WTC11 (cell line): Measurements from ENCODE around the gene ANXA11. TPM values are rescaled to one million over a fixed set of nuclear protein-coding genes. Genes with fewer than 3 reads are reported as not detected.

Source experiments
- ATAC-seq: fragments of 200-7000 bp; cut with Tn5 transposase; 2 replicates; pipeline ENCODE4 v1.10.0; 2021; ENCODE audit warnings: mild to moderate bottlenecking, moderate library complexity
- CTCF ChIA-PET: fragments of 300-600 bp; sonication (Branson Sonifier 250); formaldehyde crosslinking; loops from one replicate; lab custom pipeline; 2021; ENCODE audit warnings: antibody characterized with exemption; lab: Charles Lee
- POLR2A ChIA-PET: fragments of 350-600 bp; sonication (Branson Sonifier 250); formaldehyde crosslinking; loops from one replicate; lab custom pipeline; 2021; ENCODE audit warnings: antibody characterized with exemption; lab: Charles Lee
- DNase-seq: peaks from one replicate; pipeline ENCODE4 v3.0.0; 2021; ENCODE audit warnings: low spot score
- H3K27ac Mint-ChIP-seq: 2 replicates; pipeline ENCODE4 v1.8.0; 2021; ENCODE audit warnings: mixed read lengths
- H3K27me3 Mint-ChIP-seq: 2 replicates; pipeline ENCODE4 v1.8.0; 2021; ENCODE audit warnings: low read depth, mild to moderate bottlenecking, moderate library complexity, mixed read lengths
- H3K36me3 Mint-ChIP-seq: 2 replicates; pipeline ENCODE4 v1.8.0; 2021; ENCODE audit warnings: mixed read lengths
- H3K4me1 Mint-ChIP-seq: 2 replicates; pipeline ENCODE4 v1.8.0; 2022; ENCODE audit warnings: mixed read lengths
- H3K4me3 Mint-ChIP-seq: 2 replicates; pipeline ENCODE4 v1.8.0; 2021; ENCODE audit warnings: mild to moderate bottlenecking, moderate library complexity, mixed read lengths
- H3K9me3 Mint-ChIP-seq: 2 replicates; pipeline ENCODE4 v1.8.0; 2021; ENCODE audit warnings: mixed read lengths
- CREM ChIP-seq: sonication (generic); formaldehyde crosslinking; IDR thresholded peaks from 2 replicates; pipeline ENCODE4 v1.8.1; 2022; ENCODE audit warnings: mild to moderate bottlenecking, missing genetic modification reagents, moderate library complexity
- EMX1 ChIP-seq: fragments of 250-450 bp; sonication (Bioruptor Pico); IDR thresholded peaks from 2 replicates; pipeline ENCODE4 v1.8.0; 2021; ENCODE audit warnings: mild to moderate bottlenecking
- ETV6 ChIP-seq: sonication (generic); formaldehyde crosslinking; IDR thresholded peaks from 2 replicates; pipeline ENCODE4 v1.8.1; 2022; ENCODE audit warnings: mild to moderate bottlenecking, missing genetic modification reagents
- GABPB1 ChIP-seq: sonication (generic); formaldehyde crosslinking; IDR thresholded peaks from 2 replicates; pipeline ENCODE4 v1.8.1; 2023; ENCODE audit warnings: mild to moderate bottlenecking, missing genetic modification reagents
- HMGA2 ChIP-seq: fragments of 250-450 bp; sonication (Bioruptor Pico); IDR thresholded peaks from 2 replicates; pipeline ENCODE4 v1.4.0; 2021; ENCODE audit warnings: mild to moderate bottlenecking, moderate library complexity
- MYBL2 ChIP-seq: sonication (generic); formaldehyde crosslinking; IDR thresholded peaks from 2 replicates; pipeline ENCODE4 v1.8.1; 2023; ENCODE audit warnings: mild to moderate bottlenecking, moderate library complexity, missing genetic modification reagents
- NFATC4 ChIP-seq: fragments of 250-450 bp; sonication (Bioruptor Pico); IDR thresholded peaks from 2 replicates; pipeline ENCODE4 v1.9.0; 2021; ENCODE audit warnings: mild to moderate bottlenecking
- NR2C2 ChIP-seq: sonication (generic); formaldehyde crosslinking; IDR thresholded peaks from 2 replicates; pipeline ENCODE4 v1.8.0; 2022; ENCODE audit warnings: mild to moderate bottlenecking, missing genetic modification reagents
- RELA ChIP-seq: sonication (generic); formaldehyde crosslinking; IDR thresholded peaks from 2 replicates; pipeline ENCODE4 v1.8.1; 2022; ENCODE audit warnings: missing genetic modification reagents, mild to moderate bottlenecking, borderline replicate concordance
- RORB ChIP-seq: fragments of 250-450 bp; sonication (Bioruptor Pico); IDR thresholded peaks from 2 replicates; pipeline ENCODE4 v1.9.0; 2021; ENCODE audit warnings: mild to moderate bottlenecking
- SOX15 ChIP-seq: fragments of 250-450 bp; sonication (Bioruptor Pico); IDR thresholded peaks from 2 replicates; pipeline ENCODE4 v1.9.0; 2021; ENCODE audit warnings: mild to moderate bottlenecking
- TCF7 ChIP-seq: sonication (generic); formaldehyde crosslinking; IDR thresholded peaks from 2 replicates; pipeline ENCODE4 v1.8.0; 2022; ENCODE audit warnings: mild to moderate bottlenecking, low read depth, missing genetic modification reagents, moderate library complexity
- ZNF138 ChIP-seq: sonication (generic); formaldehyde crosslinking; conservative IDR thresholded peaks from 2 replicates; pipeline ENCODE4 v1.8.1; 2022; ENCODE audit warnings: mild to moderate bottlenecking, moderate library complexity, missing genetic modification reagents
- ZNF232 ChIP-seq: sonication (generic); formaldehyde crosslinking; IDR thresholded peaks from 2 replicates; pipeline ENCODE4 v1.8.0; 2022; ENCODE audit warnings: mild to moderate bottlenecking, missing genetic modification reagents
- ZNF396 ChIP-seq: fragments of 250-450 bp; sonication (Bioruptor Pico); IDR thresholded peaks from 2 replicates; pipeline ENCODE4 v1.8.0; 2021; ENCODE audit warnings: mild to moderate bottlenecking, moderate library complexity, borderline replicate concordance
- ZNF671 ChIP-seq: fragments of 250-450 bp; sonication (Bioruptor Pico); IDR thresholded peaks from 2 replicates; pipeline ENCODE4 v1.8.0; 2021; ENCODE audit warnings: mild to moderate bottlenecking
- total RNA-seq: library from RNA; stranded (reverse); gene quantifications from 3 replicates; pipeline ENCODE4 v1.2.3, GENCODE V29; 2021
- TF ChIP-seq, protein P1 (sequence below): sonication (generic); formaldehyde crosslinking; conservative IDR thresholded peaks from 2 replicates; pipeline ENCODE4 v1.8.1; 2023; ENCODE audit warnings: mild to moderate bottlenecking, low read depth, missing genetic modification reagents, moderate library complexity
- TF ChIP-seq, protein P2 (sequence below): sonication (generic); formaldehyde crosslinking; IDR thresholded peaks from 2 replicates; pipeline ENCODE4 v1.8.0; 2022; ENCODE audit warnings: mild to moderate bottlenecking, missing genetic modification reagents
- TF ChIP-seq, protein P3 (sequence below): sonication (generic); formaldehyde crosslinking; IDR thresholded peaks from 2 replicates; pipeline ENCODE4 v1.8.1; 2023; ENCODE audit warnings: mild to moderate bottlenecking, missing genetic modification reagents
- TF ChIP-seq, protein P4 (sequence below): sonication (generic); formaldehyde crosslinking; IDR thresholded peaks from 2 replicates; pipeline ENCODE4 v1.8.1; 2023; ENCODE audit warnings: mild to moderate bottlenecking, moderate library complexity, missing genetic modification reagents
- TF ChIP-seq, protein P5 (sequence below): sonication (generic); formaldehyde crosslinking; IDR thresholded peaks from 2 replicates; pipeline ENCODE4 v1.8.1; 2022; ENCODE audit warnings: mild to moderate bottlenecking, moderate library complexity, missing genetic modification reagents
- TF ChIP-seq, protein P6 (sequence below): sonication (generic); formaldehyde crosslinking; IDR thresholded peaks from 2 replicates; pipeline ENCODE4 v1.8.0; 2023; ENCODE audit warnings: missing genetic modification reagents, mild to moderate bottlenecking, borderline replicate concordance
- TF ChIP-seq, protein P7 (sequence below): sonication (generic); formaldehyde crosslinking; IDR thresholded peaks from 2 replicates; pipeline ENCODE4 v1.8.0; 2023; ENCODE audit warnings: mild to moderate bottlenecking, missing genetic modification reagents

ANXA11 gene
- total RNA-seq, 1 experiment from 2014 or later: 83.3 TPM

DNA sequence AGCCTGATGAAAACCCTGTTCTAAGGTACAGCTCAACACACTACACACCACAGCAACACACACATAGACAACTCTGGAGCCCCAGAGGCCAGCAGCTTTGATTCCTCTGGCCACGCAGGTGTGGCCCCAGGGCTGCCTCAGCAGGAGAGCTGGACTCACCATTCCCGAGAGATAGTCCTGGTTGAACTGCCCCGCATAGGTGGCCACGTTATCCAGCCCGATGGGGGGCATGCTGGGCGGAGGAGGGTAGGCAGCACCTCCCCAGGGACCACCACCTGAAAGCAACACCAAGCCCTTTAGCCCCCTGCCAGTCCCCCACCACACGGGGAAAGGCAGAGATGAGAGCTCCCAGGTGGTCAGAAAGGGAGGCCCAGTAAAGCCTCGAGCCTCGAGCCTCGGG lies 34.7 kb downstream of the ANXA11 start (continued):
- TF ChIP-seq, protein P1, sequence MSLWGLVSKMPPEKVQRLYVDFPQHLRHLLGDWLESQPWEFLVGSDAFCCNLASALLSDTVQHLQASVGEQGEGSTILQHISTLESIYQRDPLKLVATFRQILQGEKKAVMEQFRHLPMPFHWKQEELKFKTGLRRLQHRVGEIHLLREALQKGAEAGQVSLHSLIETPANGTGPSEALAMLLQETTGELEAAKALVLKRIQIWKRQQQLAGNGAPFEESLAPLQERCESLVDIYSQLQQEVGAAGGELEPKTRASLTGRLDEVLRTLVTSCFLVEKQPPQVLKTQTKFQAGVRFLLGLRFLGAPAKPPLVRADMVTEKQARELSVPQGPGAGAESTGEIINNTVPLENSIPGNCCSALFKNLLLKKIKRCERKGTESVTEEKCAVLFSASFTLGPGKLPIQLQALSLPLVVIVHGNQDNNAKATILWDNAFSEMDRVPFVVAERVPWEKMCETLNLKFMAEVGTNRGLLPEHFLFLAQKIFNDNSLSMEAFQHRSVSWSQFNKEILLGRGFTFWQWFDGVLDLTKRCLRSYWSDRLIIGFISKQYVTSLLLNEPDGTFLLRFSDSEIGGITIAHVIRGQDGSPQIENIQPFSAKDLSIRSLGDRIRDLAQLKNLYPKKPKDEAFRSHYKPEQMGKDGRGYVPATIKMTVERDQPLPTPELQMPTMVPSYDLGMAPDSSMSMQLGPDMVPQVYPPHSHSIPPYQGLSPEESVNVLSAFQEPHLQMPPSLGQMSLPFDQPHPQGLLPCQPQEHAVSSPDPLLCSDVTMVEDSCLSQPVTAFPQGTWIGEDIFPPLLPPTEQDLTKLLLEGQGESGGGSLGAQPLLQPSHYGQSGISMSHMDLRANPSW: no peak
- TF ChIP-seq, protein P2, sequence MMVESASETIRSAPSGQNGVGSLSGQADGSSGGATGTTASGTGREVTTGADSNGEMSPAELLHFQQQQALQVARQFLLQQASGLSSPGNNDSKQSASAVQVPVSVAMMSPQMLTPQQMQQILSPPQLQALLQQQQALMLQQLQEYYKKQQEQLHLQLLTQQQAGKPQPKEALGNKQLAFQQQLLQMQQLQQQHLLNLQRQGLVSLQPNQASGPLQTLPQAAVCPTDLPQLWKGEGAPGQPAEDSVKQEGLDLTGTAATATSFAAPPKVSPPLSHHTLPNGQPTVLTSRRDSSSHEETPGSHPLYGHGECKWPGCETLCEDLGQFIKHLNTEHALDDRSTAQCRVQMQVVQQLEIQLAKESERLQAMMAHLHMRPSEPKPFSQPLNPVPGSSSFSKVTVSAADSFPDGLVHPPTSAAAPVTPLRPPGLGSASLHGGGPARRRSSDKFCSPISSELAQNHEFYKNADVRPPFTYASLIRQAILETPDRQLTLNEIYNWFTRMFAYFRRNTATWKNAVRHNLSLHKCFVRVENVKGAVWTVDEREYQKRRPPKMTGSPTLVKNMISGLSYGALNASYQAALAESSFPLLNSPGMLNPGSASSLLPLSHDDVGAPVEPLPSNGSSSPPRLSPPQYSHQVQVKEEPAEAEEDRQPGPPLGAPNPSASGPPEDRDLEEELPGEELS (CRISPR knock-in tag): no peak
- TF ChIP-seq ZNF138 (no peak), ZNF232 (CRISPR knock-in tag) (no peak), TCF7 (CRISPR knock-in tag) (no peak), EMX1 (CRISPR knock-in tag) (no peak), RORB (no peak)
- TF ChIP-seq, protein P3, sequence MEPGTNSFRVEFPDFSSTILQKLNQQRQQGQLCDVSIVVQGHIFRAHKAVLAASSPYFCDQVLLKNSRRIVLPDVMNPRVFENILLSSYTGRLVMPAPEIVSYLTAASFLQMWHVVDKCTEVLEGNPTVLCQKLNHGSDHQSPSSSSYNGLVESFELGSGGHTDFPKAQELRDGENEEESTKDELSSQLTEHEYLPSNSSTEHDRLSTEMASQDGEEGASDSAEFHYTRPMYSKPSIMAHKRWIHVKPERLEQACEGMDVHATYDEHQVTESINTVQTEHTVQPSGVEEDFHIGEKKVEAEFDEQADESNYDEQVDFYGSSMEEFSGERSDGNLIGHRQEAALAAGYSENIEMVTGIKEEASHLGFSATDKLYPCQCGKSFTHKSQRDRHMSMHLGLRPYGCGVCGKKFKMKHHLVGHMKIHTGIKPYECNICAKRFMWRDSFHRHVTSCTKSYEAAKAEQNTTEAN (CRISPR knock-in tag): no peak

DNA sequence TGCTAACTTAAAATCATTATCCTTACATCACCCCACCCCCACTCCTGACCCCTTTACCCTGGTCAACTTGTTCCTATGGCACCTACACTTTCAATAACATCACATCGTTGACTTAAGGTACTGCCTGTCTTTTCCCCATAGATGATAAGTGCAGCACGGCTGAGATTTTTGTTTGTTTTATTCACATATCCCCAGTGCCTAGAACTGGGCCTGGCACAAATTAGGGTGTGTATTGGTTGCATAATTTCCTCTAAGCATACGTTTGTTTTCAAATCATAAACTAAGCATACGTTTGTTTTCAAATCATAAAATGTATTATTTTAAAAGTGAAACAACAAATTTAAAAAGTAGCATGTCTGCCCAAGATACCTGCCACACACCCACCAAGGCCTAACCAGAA lies 35.3 kb downstream of the ANXA11 start:
- Mint-ChIP-seq H3K9me3 (no peaks in the 10 kb centered on the region), H3K4me3 (no peak overlapping the region), H3K36me3 (peaks cover 10% of the 10 kb centered on the region; the same call in 1 of the 2 replicates), H3K27ac (peak overlapping the region; percentile 11; the same call in 1 of the 2 replicates), H3K4me1 (peaks cover 22% of the 10 kb centered on the region), H3K27me3 (no peaks in the 10 kb centered on the region)
- DNase-seq (no peak), ATAC-seq (no peak)
- ChIA-PET POLR2A (no interaction called here), CTCF (interaction anchor here (0.5 to 3.1 kb wide), 4 partner anchors 24 to 91 kb away, joined by 3 to 8 read pairs (median 6); no protein-coding TSS in a partner anchor)
- TF ChIP-seq HMGA2 (CRISPR knock-in tag) (no peak), ETV6 (no peak), ZNF396 (CRISPR knock-in tag) (no peak), NFATC4 (no peak), SOX15 (CRISPR knock-in tag) (no peak), CREM (CRISPR knock-in tag) (no peak), MYBL2 (CRISPR knock-in tag) (no peak), RELA (no peak), ZNF671 (CRISPR knock-in tag) (no peak), GABPB1 (CRISPR knock-in tag) (no peak), NR2C2 (CRISPR knock-in tag) (no peak)
- TF ChIP-seq, protein P4, sequence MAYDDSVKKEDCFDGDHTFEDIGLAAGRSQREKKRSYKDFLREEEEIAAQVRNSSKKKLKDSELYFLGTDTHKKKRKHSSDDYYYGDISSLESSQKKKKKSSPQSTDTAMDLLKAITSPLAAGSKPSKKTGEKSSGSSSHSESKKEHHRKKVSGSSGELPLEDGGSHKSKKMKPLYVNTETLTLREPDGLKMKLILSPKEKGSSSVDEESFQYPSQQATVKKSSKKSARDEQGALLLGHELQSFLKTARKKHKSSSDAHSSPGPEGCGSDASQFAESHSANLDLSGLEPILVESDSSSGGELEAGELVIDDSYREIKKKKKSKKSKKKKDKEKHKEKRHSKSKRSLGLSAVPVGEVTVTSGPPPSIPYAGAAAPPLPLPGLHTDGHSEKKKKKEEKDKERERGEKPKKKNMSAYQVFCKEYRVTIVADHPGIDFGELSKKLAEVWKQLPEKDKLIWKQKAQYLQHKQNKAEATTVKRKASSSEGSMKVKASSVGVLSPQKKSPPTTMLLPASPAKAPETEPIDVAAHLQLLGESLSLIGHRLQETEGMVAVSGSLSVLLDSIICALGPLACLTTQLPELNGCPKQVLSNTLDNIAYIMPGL (CRISPR knock-in tag): no peak
- TF ChIP-seq, protein P5, sequence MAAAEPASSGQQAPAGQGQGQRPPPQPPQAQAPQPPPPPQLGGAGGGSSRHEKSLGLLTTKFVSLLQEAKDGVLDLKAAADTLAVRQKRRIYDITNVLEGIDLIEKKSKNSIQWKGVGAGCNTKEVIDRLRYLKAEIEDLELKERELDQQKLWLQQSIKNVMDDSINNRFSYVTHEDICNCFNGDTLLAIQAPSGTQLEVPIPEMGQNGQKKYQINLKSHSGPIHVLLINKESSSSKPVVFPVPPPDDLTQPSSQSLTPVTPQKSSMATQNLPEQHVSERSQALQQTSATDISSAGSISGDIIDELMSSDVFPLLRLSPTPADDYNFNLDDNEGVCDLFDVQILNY (CRISPR knock-in tag): no peak
- TF ChIP-seq, protein P6, sequence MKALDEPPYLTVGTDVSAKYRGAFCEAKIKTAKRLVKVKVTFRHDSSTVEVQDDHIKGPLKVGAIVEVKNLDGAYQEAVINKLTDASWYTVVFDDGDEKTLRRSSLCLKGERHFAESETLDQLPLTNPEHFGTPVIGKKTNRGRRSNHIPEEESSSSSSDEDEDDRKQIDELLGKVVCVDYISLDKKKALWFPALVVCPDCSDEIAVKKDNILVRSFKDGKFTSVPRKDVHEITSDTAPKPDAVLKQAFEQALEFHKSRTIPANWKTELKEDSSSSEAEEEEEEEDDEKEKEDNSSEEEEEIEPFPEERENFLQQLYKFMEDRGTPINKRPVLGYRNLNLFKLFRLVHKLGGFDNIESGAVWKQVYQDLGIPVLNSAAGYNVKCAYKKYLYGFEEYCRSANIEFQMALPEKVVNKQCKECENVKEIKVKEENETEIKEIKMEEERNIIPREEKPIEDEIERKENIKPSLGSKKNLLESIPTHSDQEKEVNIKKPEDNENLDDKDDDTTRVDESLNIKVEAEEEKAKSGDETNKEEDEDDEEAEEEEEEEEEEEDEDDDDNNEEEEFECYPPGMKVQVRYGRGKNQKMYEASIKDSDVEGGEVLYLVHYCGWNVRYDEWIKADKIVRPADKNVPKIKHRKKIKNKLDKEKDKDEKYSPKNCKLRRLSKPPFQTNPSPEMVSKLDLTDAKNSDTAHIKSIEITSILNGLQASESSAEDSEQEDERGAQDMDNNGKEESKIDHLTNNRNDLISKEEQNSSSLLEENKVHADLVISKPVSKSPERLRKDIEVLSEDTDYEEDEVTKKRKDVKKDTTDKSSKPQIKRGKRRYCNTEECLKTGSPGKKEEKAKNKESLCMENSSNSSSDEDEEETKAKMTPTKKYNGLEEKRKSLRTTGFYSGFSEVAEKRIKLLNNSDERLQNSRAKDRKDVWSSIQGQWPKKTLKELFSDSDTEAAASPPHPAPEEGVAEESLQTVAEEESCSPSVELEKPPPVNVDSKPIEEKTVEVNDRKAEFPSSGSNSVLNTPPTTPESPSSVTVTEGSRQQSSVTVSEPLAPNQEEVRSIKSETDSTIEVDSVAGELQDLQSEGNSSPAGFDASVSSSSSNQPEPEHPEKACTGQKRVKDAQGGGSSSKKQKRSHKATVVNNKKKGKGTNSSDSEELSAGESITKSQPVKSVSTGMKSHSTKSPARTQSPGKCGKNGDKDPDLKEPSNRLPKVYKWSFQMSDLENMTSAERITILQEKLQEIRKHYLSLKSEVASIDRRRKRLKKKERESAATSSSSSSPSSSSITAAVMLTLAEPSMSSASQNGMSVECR (CRISPR knock-in tag): no peak
- TF ChIP-seq, protein P7, sequence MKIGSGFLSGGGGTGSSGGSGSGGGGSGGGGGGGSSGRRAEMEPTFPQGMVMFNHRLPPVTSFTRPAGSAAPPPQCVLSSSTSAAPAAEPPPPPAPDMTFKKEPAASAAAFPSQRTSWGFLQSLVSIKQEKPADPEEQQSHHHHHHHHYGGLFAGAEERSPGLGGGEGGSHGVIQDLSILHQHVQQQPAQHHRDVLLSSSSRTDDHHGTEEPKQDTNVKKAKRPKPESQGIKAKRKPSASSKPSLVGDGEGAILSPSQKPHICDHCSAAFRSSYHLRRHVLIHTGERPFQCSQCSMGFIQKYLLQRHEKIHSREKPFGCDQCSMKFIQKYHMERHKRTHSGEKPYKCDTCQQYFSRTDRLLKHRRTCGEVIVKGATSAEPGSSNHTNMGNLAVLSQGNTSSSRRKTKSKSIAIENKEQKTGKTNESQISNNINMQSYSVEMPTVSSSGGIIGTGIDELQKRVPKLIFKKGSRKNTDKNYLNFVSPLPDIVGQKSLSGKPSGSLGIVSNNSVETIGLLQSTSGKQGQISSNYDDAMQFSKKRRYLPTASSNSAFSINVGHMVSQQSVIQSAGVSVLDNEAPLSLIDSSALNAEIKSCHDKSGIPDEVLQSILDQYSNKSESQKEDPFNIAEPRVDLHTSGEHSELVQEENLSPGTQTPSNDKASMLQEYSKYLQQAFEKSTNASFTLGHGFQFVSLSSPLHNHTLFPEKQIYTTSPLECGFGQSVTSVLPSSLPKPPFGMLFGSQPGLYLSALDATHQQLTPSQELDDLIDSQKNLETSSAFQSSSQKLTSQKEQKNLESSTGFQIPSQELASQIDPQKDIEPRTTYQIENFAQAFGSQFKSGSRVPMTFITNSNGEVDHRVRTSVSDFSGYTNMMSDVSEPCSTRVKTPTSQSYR (CRISPR knock-in tag): no peak
